Thoracic aorta (tissue), 2 donors: ENCODE results near the gene CBX2. TPM values are rescaled to one million over a fixed set of nuclear protein-coding genes. Genes with fewer than 3 reads are reported as not detected.

Experiments used
- ATAC-seq: fragments of 150-250 bp; one replicate; pipeline ENCODE4 v1.8.0; 2017; ENCODE audit warnings: low read depth; ENCODE audit not compliant: insufficient number of reproducible peaks, low FRiP score
- DNase-seq: peaks from one replicate; pipeline ENCODE4 v3.0.0-alpha.2; 2020; ENCODE audit warnings: low spot score
- H3K27ac ChIP-seq, 2 donors: fragments of 200-600 bp; sonication (generic); 1 replicate in 1 of 2; 2 replicates in 1 of 2; pipeline ENCODE4 v1.5.1; 2016; ENCODE audit warnings: mild to moderate bottlenecking in 2 of 2, moderate library complexity in 2 of 2
- H3K27me3 ChIP-seq: fragments of 200-600 bp; sonication (generic); replicated peaks from 2 replicates; pipeline ENCODE4 v1.6.0; 2016; ENCODE audit warnings: mild to moderate bottlenecking; ENCODE audit not compliant: insufficient read depth
- H3K36me3 ChIP-seq: fragments of 200-600 bp; sonication (generic); one replicate; pipeline ENCODE4 v1.5.1; 2016
- H3K4me1 ChIP-seq, 2 donors: fragments of 200-600 bp; sonication (generic); 1 replicate in 1 of 2; 2 replicates in 1 of 2; pipeline versions ENCODE4 v1.5.1 to v1.6.0; 2016; ENCODE audit warnings: low read depth in 2 of 2, mild to moderate bottlenecking in 1 of 2; ENCODE audit not compliant: control insufficient read depth in 1 of 2
- H3K4me3 ChIP-seq: fragments of 200-600 bp; sonication (generic); 2 replicates; pipeline ENCODE4 v1.5.1; 2016; ENCODE audit warnings: mild to moderate bottlenecking
- H3K9me3 ChIP-seq: fragments of 200-600 bp; sonication (generic); 2 replicates; pipeline ENCODE4 v1.5.1; 2016
- total RNA-seq, 2 donors: library from RNA; depleted of rRNA; stranded (reverse); fragments of >200 nt; gene quantifications; one replicate each; pipeline versions ENCODE4 v1.1.0 to v1.2.3, GENCODE V29; 2016
- TF ChIP-seq, protein P1 (sequence below): fragments of 200-600 bp; sonication (generic); IDR thresholded peaks from one replicate; pipeline ENCODE4 v1.5.1; 2019; ENCODE audit warnings: antibody characterized with exemption

The CBX2 gene
- total RNA-seq, 2 donors from 2014 or later, result 0.14 TPM; not detected in 1

DNA sequence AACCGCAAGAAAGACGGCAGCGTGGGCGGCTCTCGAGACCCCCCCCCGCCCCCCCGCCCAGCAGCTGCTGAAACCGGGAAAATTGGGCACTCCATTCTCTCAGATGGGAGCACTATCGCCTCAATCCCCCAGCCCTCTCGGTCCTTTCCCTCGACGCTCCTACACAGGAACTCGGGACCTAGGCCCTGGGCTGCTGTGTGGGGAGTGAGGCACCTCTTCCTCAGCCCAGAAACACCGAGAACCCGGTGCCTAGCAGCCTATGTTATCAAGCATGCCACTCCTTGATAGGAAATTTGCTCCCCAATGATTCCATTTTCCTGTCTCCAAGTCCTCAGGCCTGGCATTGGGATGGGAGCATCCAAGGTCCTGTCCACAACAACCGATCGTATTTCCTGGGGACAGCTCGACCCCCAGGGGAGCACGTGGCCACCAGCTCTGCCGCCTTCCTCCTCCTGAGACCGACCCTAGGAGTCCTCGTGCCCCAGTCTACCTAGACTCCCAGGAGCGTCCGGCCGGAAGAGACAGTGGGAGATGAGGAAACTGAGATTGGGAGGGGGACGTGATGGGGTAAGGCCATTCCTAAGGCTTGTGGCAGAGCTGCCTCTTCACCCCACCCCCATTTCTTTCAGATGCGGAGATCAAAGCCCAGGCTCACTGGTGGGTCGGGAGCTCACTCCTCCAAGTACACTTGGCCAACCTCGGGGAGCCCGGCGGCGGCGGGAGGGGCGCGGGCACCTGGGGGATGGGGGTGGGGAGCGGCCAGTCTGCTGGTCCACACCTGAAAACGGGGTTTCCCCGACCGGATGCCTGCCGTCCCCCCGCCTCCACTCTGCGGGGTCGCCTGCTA is 36.4 kb downstream of the CBX2 start:
- TF ChIP-seq, protein P1, sequence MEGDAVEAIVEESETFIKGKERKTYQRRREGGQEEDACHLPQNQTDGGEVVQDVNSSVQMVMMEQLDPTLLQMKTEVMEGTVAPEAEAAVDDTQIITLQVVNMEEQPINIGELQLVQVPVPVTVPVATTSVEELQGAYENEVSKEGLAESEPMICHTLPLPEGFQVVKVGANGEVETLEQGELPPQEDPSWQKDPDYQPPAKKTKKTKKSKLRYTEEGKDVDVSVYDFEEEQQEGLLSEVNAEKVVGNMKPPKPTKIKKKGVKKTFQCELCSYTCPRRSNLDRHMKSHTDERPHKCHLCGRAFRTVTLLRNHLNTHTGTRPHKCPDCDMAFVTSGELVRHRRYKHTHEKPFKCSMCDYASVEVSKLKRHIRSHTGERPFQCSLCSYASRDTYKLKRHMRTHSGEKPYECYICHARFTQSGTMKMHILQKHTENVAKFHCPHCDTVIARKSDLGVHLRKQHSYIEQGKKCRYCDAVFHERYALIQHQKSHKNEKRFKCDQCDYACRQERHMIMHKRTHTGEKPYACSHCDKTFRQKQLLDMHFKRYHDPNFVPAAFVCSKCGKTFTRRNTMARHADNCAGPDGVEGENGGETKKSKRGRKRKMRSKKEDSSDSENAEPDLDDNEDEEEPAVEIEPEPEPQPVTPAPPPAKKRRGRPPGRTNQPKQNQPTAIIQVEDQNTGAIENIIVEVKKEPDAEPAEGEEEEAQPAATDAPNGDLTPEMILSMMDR, result no peak
- Histone ChIP-seq H3K9me3 (no peaks in the 10 kb centered on the region), H3K27ac (no peak overlapping the region), H3K36me3 (no peaks in the 10 kb centered on the region), H3K4me3 (peak overlapping the region; percentile 59), H3K4me1 (peaks cover 18 to 37% of the 10 kb centered on the region in 2 donors), H3K27me3 (peaks cover 28% of the 10 kb centered on the region)
- DNase-seq, result no peak
- no peak for ATAC-seq

DNA sequence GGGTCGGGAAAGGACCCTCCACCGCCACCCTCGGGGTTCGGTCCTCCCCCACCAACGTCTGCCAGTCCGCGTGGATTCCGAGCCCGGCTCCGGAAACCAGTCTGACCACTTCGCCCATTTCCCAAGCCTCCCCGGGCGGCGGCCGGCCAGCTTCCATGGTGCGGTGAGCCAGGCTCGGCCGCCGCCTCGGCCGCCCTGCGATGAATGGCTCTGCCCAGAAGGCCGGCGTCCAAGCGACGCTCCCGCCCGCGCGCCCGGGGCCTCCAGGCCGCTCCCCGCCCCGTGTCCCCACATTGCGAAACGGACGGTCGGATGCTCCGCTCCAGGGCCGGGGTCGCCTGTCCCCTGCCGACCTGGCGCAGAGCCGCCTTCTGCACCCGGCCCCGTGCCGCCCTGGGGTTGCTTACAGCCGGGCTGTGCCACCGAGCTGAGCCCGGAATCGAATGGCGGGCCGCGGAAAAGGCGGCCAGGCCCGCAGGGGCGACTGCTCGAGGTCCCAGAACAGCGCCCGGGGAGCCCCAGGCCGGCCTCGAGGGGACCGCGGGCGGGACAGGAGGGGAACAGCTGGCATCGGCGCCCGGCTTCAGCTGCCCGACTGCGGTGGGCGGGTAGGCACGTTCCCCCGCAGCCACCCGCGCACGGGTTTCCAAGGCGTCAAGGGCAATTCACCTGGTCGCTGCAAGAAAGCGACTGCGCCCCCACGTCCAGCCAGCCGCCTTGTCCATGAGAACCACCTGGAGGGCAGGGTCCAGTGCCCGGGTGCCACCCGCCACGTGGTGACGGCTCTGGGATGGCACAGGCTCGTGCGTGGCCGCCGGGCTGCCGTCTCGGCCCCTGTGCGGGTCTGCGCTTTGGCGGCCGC is 37.3 kb downstream of the CBX2 start:
- Histone ChIP-seq H3K4me3 (peak overlapping the region; percentile 59), H3K27ac (no peak overlapping the region)

DNA sequence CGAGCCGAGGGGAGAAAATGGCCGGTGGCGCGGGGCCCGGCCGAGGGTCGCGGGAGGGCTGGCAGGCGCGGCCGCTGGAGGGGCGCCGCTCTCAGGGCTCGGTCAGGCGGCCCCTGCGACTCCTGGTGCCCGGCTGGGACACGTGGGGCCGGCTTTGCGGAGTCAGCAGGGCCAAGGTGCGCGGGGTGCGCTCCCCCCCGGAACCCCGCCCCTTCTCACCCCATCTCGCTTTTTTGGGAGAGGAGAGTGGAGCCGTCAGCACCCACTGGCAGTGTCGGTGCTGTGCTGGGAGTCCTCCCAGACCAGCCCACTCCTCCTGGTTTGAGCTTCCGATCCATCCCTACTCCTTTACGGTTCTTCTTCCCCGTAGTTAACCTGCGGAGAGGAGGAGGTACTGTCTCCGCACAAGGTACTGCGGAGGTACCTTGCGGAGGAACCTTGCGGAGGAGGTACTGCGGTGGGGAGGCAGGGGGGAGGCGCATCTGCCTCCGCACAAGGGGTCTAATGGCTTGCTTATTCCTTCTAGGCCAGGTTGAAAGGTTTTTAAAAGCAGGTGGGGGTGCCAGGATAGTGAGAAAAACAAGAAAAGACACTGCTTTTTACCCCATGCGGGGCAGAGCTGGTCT is 38.0 kb downstream of the CBX2 start:
- ATAC-seq, result no peak
- no peak overlapping the region for H3K4me3 ChIP-seq

More for the DNA sequence above, 37.3 kb downstream of the CBX2 start:
- H3K9me3 ChIP-seq, result no peaks in the 10 kb centered on the region
- no peaks in the 10 kb centered on the region for H3K36me3 ChIP-seq
- TF ChIP-seq, protein P1, result no peak
- H3K27me3 ChIP-seq, result peaks cover 27% of the 10 kb centered on the region
- ATAC-seq (no peak), DNase-seq (no peak)
- H3K4me1 ChIP-seq, result peaks cover 18 to 37% of the 10 kb centered on the region in 2 donors

DNA sequence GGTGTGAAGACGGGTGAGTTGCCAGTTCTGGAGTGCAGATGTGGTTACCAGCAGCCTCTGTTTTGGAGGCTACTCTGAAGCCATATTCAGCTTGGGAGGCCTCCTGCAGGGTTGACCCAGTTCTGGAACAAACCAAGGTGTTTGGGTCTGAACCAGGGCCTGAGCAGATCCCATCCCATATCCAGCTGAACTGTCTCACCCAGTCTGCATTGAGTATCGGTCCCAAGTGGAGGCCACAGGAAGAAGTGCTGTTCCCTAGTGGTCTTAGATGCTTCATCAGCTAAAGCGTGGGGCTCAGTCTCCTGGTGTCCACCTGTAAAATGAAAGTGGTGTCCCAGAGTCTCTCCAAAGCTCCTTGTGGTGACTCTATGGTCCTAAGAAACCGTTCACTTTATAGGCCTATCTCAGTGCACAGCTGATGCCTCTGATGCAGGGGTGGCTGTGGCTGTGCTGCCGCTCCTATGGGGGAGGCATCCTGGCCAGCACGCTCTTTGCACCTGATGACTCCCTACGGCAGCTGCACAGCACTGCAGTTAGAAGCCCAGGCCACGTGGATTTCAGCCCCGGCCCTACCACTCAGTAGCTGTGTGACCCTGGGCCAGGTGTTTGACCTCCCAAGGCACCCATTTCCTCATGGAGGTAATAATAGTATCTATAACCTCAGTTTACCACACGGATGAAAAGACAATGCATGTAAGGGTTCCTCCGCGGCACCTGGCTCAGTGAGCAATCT is 40.2 kb downstream of the CBX2 start:
- no peak overlapping the region for H3K4me3 ChIP-seq
- no peak overlapping the region for H3K27ac ChIP-seq
- peaks cover 5% of the 10 kb centered on the region for H3K27me3 ChIP-seq
- ATAC-seq, result no peak
- H3K9me3 ChIP-seq, result no peaks in the 10 kb centered on the region
- no peak for DNase-seq
- TF ChIP-seq, protein P1, result no peak
- H3K36me3 ChIP-seq, result no peaks in the 10 kb centered on the region
- H3K4me1 ChIP-seq, result peaks cover 9 to 15% of the 10 kb centered on the region in 2 donors

More for the DNA sequence above, 38.0 kb downstream of the CBX2 start:
- Histone ChIP-seq H3K27me3 (peaks cover 26% of the 10 kb centered on the region), H3K27ac (no peak overlapping the region), H3K36me3 (no peaks in the 10 kb centered on the region), H3K4me1 (peaks cover 15 to 36% of the 10 kb centered on the region in 2 donors), H3K9me3 (no peaks in the 10 kb centered on the region)
- TF ChIP-seq, protein P1, result no peak
- DNase-seq, result no peak
